Left lung (tissue), 10 donors: ENCODE measurements around the gene TRPM2. TPM values are rescaled to one million over a fixed set of nuclear protein-coding genes. Genes with fewer than 3 reads are reported as not detected.

Experiments used
- ATAC-seq: fragments of 200-7000 bp; cut with Tn5 transposase; one replicate; pipeline ENCODE4 v1.9.1; 2020; ENCODE audit warnings: moderate library complexity
- DNase-seq, 4 donors: peaks; one replicate each; pipeline ENCODE4 v3.0.0-alpha.2; 2013 to 2020
- H3K27ac ChIP-seq, 2 donors: fragments of 200-600 bp; sonication (generic) in 1 of 2; one replicate each; pipeline versions ENCODE4 v1.5.0 to v1.8.0; 2020 to 2021
- H3K27me3 ChIP-seq, 2 donors: fragments of 200-600 bp; sonication (generic) in 1 of 2; one replicate each; pipeline versions ENCODE4 v1.5.0 to v1.8.0; 2020 to 2021
- H3K36me3 ChIP-seq, 2 donors: fragments of 200-600 bp; sonication (generic) in 1 of 2; one replicate each; pipeline versions ENCODE4 v1.5.0 to v1.8.0; 2020 to 2021
- H3K4me1 ChIP-seq, 2 donors: fragments of 200-600 bp; one replicate each; pipeline ENCODE4 v1.8.0; 2021
- H3K4me3 ChIP-seq, 2 donors: fragments of 200-600 bp; sonication (generic) in 1 of 2; one replicate each; pipeline versions ENCODE4 v1.5.0 to v1.8.0; 2020 to 2021; ENCODE audit warnings: mild to moderate bottlenecking in 1 of 2
- H3K9me3 ChIP-seq, 2 donors: fragments of 200-600 bp; sonication (generic) in 1 of 2; one replicate each; pipeline versions ENCODE4 v1.5.0 to v1.8.0; 2020 to 2021
- CTCF ChIP-seq, 2 donors: fragments of 200-600 bp; sonication (generic) in 1 of 2; IDR thresholded peaks; one replicate each; pipeline versions ENCODE4 v1.5.0 to v1.8.0; 2021; ENCODE audit warnings: antibody characterized with exemption in 2 of 2
- intact Hi-C, 2 donors: fragments of 100-400 bp; cut with DNase I; formaldehyde crosslinking; loops; one replicate each; pipeline versions ENCODE4 v1.11.2 to v1.14.2; 2022
- polyA plus RNA-seq, 6 donors: library from polyadenylated mRNA; unstranded; fragments of 120-200 nt; gene quantifications; one replicate each; pipeline ENCODE4 v1.2.1, GENCODE V29; 2013; ENCODE audit not compliant: insufficient read length in 6 of 6
- total RNA-seq, 2 donors: library from RNA; stranded (reverse); fragmentation: NEBNext Ultra II Directional; extraction: Animal tissue kit (Norgen Biotek cat#: 25700); gene quantifications; one replicate each; pipeline ENCODE4 v1.2.1, GENCODE V29; 2021
- donor health status: DM: no; HTN: yes; CAD: no.
- donor health status: DM: no; HTN: no; CAD: no.

TRPM2 gene
- total and polyA plus RNA-seq, 8 donors = 1.2 to 25.6 (median 1.6) TPM

GRCh38 chr21:44437696-44438431 lies 84.4 kb downstream of the TRPM2 start:
- no peak overlapping the region for H3K4me3 ChIP-seq
- H3K27ac ChIP-seq = no peak overlapping the region
- intact Hi-C loops = no loop called here
- peaks cover 0 to 86% of the 10 kb centered on the region in 2 donors for H3K36me3 ChIP-seq
- no peaks in the 10 kb centered on the region for H3K4me1 ChIP-seq
- H3K9me3 ChIP-seq = no peaks in the 10 kb centered on the region
- DNase-seq (peak in 1 of 4 donors; percentile 62), ATAC-seq (no peak)
- no peak for TF ChIP-seq CTCF (IDR thresholded peaks at IDR 0.05)
- peaks cover 0 to 9% of the 10 kb centered on the region in 2 donors for H3K27me3 ChIP-seq

DNA sequence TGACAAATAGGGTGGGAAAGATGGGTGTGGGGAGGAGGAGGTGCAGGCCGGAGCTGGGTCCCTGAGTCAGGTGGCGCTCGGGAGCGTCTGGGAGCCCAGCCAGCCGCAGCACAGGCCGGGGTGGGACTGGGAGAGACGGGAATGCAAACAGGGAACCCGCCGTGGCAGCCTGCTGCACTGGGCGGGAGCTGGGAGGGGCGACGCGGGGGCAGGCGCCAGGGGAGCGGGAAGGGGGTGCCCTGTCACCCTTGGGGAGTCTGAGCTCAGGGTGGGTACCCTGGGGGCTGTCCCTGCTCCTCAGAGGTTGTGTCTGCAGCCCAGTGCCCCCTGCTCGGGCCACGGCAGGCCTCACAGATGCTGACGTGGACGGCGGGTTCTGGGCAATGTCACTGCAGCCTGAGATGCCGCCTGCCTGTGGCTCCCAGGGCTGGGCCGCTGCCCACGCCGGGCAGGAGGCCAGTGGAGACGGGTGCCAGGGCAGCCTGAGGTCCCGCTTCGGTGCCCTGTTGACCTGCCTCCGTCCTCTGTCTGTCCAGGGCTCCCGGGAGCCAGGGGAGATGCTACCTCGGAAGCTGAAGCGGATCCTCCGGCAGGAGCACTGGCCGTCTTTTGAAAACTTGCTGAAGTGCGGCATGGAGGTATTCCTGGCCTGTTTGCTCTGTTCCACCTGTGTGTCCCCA lies 85.2 kb downstream of the TRPM2 start:
- Histone ChIP-seq H3K27me3 (peaks cover 0 to 14% of the 10 kb centered on the region in 2 donors), H3K4me1 (no peaks in the 10 kb centered on the region), H3K9me3 (no peaks in the 10 kb centered on the region), H3K4me3 (no peak overlapping the region), H3K36me3 (peaks cover 0 to 83% of the 10 kb centered on the region in 2 donors), H3K27ac (no peak overlapping the region)
- TF ChIP-seq CTCF (IDR thresholded peaks at IDR 0.05) = no peak
- ATAC-seq (peak; percentile 87), DNase-seq (peak in 1 of 4 donors; percentile 73)
- intact Hi-C loops = no loop called here

DNA sequence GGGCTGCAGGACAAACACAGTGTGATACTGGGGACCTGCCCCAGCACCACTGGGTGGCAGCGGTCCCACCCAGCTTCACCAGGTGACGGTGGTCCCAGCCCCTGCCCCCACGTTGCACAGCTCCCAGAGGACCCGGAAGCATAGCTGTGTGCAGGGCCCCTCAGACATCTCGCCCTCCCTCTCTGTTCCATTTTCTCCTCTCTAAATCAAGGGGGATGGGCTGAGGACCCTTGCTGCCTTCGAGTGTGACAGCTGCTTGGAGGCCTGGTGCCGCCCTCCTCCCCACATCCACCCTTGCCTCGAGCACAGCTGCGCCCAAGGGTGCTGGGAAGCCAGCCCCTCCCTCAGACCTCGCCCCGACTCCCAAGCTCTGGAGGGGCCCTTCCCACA lies 85.8 kb downstream of the TRPM2 start:
- Histone ChIP-seq H3K4me1 (no peaks in the 10 kb centered on the region), H3K36me3 (peaks cover 0 to 80% of the 10 kb centered on the region in 2 donors), H3K27me3 (peaks cover 0 to 20% of the 10 kb centered on the region in 2 donors), H3K4me3 (no peak overlapping the region), H3K9me3 (no peaks in the 10 kb centered on the region), H3K27ac (no peak overlapping the region)
- no peak for ATAC-seq
- TF ChIP-seq CTCF (IDR thresholded peaks at IDR 0.05) = no peak
- intact Hi-C loops = no loop called here
- DNase-seq = peak in 1 of 4 donors; percentile 51

GRCh38 chr21:44440241-44441040 lies 87.0 kb downstream of the TRPM2 start:
- intact Hi-C loops = no loop called here
- Histone ChIP-seq H3K4me1 (no peaks in the 10 kb centered on the region), H3K27me3 (peaks cover 0 to 29% of the 10 kb centered on the region in 2 donors), H3K9me3 (no peaks in the 10 kb centered on the region), H3K4me3 (no peak overlapping the region), H3K36me3 (peaks cover 0 to 69% of the 10 kb centered on the region in 2 donors), H3K27ac (no peak overlapping the region)
- TF ChIP-seq CTCF (IDR thresholded peaks at IDR 0.05) = no peak
- DNase-seq (peak in 1 of 4 donors; percentile 69), ATAC-seq (no peak)

DNA sequence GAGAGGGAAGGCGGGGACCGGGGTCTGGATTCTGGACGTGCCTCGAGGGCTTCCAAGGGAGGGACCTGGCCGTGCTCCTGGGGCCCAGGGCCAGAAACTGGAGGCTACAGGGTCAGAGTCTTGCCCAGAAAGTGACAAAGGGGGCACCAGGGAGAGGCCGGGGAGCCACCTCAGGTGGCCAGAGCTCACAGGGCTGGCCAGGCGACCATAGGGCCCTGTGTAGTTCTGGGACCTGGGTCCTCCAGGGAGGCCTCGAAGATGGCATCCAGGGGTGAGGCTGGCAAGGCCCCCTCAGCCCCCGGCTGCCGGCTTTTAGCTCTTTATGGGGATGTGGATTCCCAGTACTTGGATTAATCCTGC lies 87.6 kb downstream of the TRPM2 start:
- no peak for ATAC-seq

More for the DNA sequence above, 87.6 kb downstream of the TRPM2 start:
- Histone ChIP-seq H3K27ac (no peak overlapping the region), H3K9me3 (no peaks in the 10 kb centered on the region), H3K36me3 (peaks cover 0 to 67% of the 10 kb centered on the region in 2 donors), H3K4me1 (no peaks in the 10 kb centered on the region), H3K27me3 (peaks cover 0 to 33% of the 10 kb centered on the region in 2 donors), H3K4me3 (no peak overlapping the region)
- DNase-seq = no peak
- intact Hi-C loops = no loop called here
- TF ChIP-seq CTCF (IDR thresholded peaks at IDR 0.05) = no peak
